Measurements from ENCODE around the gene CBLN1. TPM values are rescaled to one million over a fixed set of nuclear protein-coding genes. Genes with fewer than 3 reads are reported as not detected.

The CBLN1 gene
- total and polyA plus RNA-seq, 9 donors = 0.16 to 1.5 (median 0.85) TPM; not detected in 1

DNA sequence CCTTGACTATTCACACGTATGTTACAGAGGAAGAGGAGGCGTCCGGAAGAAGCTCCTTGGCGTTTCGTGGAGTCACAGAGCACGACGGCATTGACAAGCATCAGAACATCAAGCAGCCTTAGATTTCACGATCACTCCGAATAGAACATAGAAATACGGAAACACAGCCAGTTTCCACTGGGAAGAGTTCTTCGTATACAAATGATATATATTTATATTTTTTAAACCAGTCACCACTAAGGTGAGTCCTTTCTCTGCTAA, 3.1 kb downstream of the CBLN1 start:
- WGBS (ENCODE audit: insufficient coverage) = no CpG with 5 or more reads among the region's 11 CpGs
- Histone ChIP-seq H3K4me1 (ENCODE audit: control insufficient read depth, insufficient read depth, low read length) (peaks cover 33% of the 10 kb centered on the region), H3K4me3 (ENCODE audit: low read length) (no peak overlapping the region), H3K27ac (ENCODE audit: low read length) (no peak overlapping the region), H3K36me3 (ENCODE audit: control insufficient read depth, insufficient read depth, low read length) (no peaks in the 10 kb centered on the region), H3K9me3 (replicated peaks; ENCODE audit: control insufficient read depth, low read depth, low read length) (no peaks in the 10 kb centered on the region), H3K27me3 (ENCODE audit: control insufficient read depth, insufficient read depth, low read length) (peaks cover 91% of the 10 kb centered on the region)
- DNase-seq = no peak

DNA sequence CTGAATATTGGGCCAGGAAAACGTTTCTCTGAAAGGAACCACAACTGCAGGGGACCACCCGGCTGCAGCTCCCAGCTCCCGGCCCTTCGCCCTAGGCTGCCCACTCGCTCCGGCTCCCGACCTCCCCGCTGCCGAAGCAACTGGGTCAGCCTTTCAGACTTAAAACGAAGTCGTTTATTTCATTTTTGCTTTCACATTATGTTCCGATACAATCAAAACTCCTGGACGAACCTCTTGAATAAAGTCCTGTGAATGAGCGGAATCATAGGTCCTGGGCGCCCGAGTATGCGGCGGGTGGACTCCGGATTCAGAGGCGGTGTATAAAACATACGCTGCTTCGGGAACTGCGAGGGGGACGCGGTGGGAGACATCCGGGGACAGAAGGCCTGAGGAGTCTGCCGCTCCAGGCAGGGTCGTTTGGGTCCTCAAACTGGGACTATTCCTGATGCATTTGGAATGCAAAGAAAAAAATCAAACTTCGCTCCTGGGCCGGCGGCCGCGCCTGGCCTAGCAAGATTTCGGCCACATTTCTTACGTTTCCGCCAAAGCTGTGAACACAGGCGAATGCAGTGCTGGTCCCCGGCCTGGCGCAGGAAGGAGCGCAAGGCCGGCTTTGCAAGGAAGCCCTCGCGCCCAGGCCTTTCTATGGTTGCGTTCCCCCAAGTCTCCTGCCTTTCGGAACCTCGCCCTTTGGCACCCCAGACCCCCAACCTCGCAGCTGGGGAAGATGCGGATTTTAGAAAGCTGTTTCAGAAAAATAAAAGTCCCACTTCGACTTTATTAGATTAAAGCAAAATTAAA, 3.7 kb downstream of the CBLN1 start:
- WGBS (ENCODE audit: insufficient coverage) = 3% methylated on average over 38 of the region's 49 CpGs
- no peak overlapping the region for H3K4me3 ChIP-seq (ENCODE audit: low read length)
- peaks cover 28% of the 10 kb centered on the region for H3K4me1 ChIP-seq (ENCODE audit: control insufficient read depth, insufficient read depth, low read length)

DNA sequence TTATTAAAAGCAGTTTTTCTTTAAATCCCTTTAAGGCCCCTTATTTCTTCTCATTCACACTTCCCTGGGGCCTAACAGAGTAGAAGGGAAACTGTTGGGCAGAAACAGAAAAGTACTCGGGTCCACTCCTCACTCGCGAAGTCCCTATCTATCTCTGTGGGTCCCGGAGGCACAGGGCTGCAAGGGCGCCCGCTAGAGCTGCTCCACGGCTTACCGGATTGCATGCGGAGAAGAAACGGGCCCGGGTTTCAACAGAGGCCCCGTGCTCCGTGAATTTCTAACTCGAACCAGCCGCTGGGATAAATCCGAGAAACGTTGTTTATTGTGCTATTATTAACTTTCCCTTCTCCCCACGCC, 4.3 kb downstream of the CBLN1 start:
- no peak overlapping the region for H3K27ac ChIP-seq (ENCODE audit: low read length)
- H3K36me3 ChIP-seq (ENCODE audit: control insufficient read depth, insufficient read depth, low read length) = no peaks in the 10 kb centered on the region
- peaks cover 88% of the 10 kb centered on the region for H3K27me3 ChIP-seq (ENCODE audit: control insufficient read depth, insufficient read depth, low read length)
- H3K9me3 ChIP-seq (replicated peaks; ENCODE audit: control insufficient read depth, low read depth, low read length) = no peaks in the 10 kb centered on the region
- DNase-seq = no peak
- H3K4me1 ChIP-seq (ENCODE audit: control insufficient read depth, insufficient read depth, low read length) = peaks cover 22% of the 10 kb centered on the region
- no peak overlapping the region for H3K4me3 ChIP-seq (ENCODE audit: low read length)
- WGBS (ENCODE audit: insufficient coverage) = no CpG with 5 or more reads among the region's 18 CpGs

More for the DNA sequence above, 3.7 kb downstream of the CBLN1 start:
- no peaks in the 10 kb centered on the region for H3K9me3 ChIP-seq (replicated peaks; ENCODE audit: control insufficient read depth, low read depth, low read length)
- H3K27ac ChIP-seq (ENCODE audit: low read length) = no peak overlapping the region
- peaks cover 91% of the 10 kb centered on the region for H3K27me3 ChIP-seq (ENCODE audit: control insufficient read depth, insufficient read depth, low read length)
- no peaks in the 10 kb centered on the region for H3K36me3 ChIP-seq (ENCODE audit: control insufficient read depth, insufficient read depth, low read length)
- no peak for DNase-seq

DNA sequence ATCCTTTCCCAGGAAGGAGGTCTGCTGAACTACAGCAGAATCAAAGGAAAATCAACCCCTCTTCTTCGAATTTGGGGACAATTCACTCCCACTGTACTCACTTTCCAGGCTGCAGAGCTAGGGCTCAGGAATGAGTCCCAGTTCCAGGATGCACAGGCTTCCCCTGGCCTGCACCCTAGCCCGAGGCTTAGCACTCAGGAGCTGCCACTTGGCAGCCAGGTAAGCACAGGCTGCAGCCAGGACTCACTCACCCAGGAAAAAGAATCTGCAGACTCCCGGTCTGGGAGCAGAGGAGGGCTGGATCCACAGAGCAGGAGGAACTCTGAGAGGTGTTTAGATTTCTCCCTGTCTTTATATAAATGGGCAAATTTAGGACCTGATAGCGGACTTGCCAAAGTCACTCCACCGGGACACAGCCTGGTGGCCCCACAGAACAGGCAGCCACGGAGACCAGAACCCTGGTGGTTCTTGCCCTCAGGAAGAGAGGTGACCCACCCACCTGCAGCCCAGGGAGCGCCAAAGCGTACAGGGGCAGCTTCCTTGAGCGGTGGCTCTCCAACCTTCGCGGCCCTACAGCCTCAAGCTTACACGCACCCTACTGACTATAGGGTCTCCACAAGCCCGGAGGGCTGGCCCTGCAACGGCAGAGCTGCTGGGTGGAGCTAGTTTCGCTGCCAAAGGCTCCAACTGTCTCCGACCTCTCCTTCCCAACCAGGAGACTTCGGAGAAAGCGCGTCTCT, 4.8 kb downstream of the CBLN1 start:
- peaks cover 92% of the 10 kb centered on the region for H3K27me3 ChIP-seq (ENCODE audit: control insufficient read depth, insufficient read depth, low read length)
- no peak overlapping the region for H3K4me3 ChIP-seq (ENCODE audit: low read length)
- DNase-seq = no peak
- WGBS (ENCODE audit: insufficient coverage) = 8% methylated on average over 15 of the region's 19 CpGs
- H3K4me1 ChIP-seq (ENCODE audit: control insufficient read depth, insufficient read depth, low read length) = peaks cover 22% of the 10 kb centered on the region
- H3K36me3 ChIP-seq (ENCODE audit: control insufficient read depth, insufficient read depth, low read length) = no peaks in the 10 kb centered on the region
- H3K27ac ChIP-seq (ENCODE audit: low read length) = no peak overlapping the region
- no peaks in the 10 kb centered on the region for H3K9me3 ChIP-seq (replicated peaks; ENCODE audit: control insufficient read depth, low read depth, low read length)

DNA sequence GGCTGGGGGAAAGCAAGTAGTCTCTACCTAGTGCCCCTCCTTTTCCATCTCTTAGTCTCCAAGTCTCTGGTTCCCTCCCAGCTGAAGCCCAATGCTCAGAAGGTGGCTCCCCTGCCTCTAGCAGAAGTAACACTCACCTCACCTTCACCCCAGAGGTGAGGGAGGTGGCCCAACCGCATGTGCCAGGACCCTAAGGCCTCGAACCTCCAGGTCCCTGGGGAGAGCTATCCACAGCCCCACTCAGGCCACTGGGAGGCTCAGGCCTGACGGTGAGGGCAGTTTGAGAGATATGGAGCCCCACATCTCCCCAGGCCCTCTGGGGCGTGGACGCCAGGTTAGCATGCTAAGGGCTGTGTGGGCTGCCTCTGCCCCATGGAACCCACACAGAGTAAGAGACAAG, 5.8 kb downstream of the CBLN1 start:
- DNase-seq = no peak
- Histone ChIP-seq H3K27ac (ENCODE audit: low read length) (no peak overlapping the region), H3K4me3 (ENCODE audit: low read length) (no peak overlapping the region), H3K27me3 (ENCODE audit: control insufficient read depth, insufficient read depth, low read length) (peaks cover 86% of the 10 kb centered on the region), H3K4me1 (ENCODE audit: control insufficient read depth, insufficient read depth, low read length) (peaks cover 17% of the 10 kb centered on the region), H3K36me3 (ENCODE audit: control insufficient read depth, insufficient read depth, low read length) (no peaks in the 10 kb centered on the region), H3K9me3 (replicated peaks; ENCODE audit: control insufficient read depth, low read depth, low read length) (no peaks in the 10 kb centered on the region)
- 40% methylated on average over 3 of the region's 5 CpGs for WGBS (ENCODE audit: insufficient coverage)

DNA sequence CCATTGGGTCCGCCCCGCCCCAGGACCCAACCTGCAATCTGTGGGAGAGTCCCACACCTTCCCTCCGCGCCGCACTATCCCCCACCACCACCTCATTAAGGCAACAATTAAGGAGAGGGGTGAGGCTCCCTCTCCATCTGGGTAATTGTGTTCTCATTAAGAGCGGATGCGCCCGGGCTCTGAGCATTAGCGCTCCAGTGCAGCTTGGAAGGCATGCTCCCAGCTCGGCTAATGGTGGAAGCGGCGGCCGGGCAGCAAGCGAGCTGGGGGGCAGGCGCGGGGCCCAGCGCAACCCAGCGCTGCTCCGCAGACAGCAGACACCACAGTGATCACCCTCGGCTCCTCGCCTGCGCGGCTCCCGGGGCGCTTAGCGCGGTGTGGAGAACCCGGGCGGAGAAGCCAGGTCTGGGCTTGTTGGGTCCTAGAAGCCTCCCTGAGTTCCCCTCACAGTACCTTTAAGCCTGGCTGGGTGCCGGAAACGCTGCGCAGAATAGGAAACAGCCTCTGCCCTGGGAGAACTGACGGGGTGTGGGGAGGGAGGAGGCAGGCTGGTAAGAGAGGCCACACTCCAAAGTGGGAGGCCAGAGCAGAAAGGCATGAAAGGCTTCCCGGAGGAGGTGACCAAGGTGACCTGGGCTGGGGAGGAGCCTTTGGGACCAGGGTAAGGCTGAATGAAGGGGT, 6.4 kb downstream of the CBLN1 start:
- no peak overlapping the region for H3K27ac ChIP-seq (ENCODE audit: low read length)
- peaks cover 79% of the 10 kb centered on the region for H3K27me3 ChIP-seq (ENCODE audit: control insufficient read depth, insufficient read depth, low read length)
- no peaks in the 10 kb centered on the region for H3K36me3 ChIP-seq (ENCODE audit: control insufficient read depth, insufficient read depth, low read length)
- no peak for DNase-seq
- peaks cover 11% of the 10 kb centered on the region for H3K4me1 ChIP-seq (ENCODE audit: control insufficient read depth, insufficient read depth, low read length)
- H3K4me3 ChIP-seq (ENCODE audit: low read length) = no peak overlapping the region
- no peaks in the 10 kb centered on the region for H3K9me3 ChIP-seq (replicated peaks; ENCODE audit: control insufficient read depth, low read depth, low read length)
- whole genome bisulfite sequencing (ENCODE audit: insufficient coverage) = under 1% methylated on average over 29 of the region's 34 CpGs

DNA sequence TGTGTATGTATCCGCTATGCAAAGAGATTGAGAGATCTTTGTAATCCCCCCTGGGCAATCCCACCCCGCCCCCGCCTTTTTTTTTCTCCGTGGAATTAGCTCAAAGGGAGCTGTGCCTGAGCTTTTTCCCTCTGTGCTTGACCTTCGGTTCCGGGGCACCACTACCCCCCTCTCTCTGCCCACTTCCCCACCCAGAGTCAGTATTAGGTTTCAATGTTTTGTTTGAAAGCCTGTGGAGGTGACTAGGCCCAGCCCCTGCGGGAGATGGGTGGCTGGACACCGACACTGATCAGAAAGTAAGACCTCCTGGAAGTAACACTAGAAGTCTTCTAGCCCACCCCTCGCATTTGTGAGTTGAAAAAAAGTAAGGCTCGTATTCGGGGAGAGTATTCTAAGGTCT, 7.0 kb downstream of the CBLN1 start:
- DNase-seq = no peak
- peaks cover 73% of the 10 kb centered on the region for H3K27me3 ChIP-seq (ENCODE audit: control insufficient read depth, insufficient read depth, low read length)
- H3K4me3 ChIP-seq (ENCODE audit: low read length) = no peak overlapping the region
- no peaks in the 10 kb centered on the region for H3K36me3 ChIP-seq (ENCODE audit: control insufficient read depth, insufficient read depth, low read length)
- H3K9me3 ChIP-seq (replicated peaks; ENCODE audit: control insufficient read depth, low read depth, low read length) = no peaks in the 10 kb centered on the region
- WGBS (ENCODE audit: insufficient coverage) = 0% methylated on average over 2 of the region's 11 CpGs
- H3K27ac ChIP-seq (ENCODE audit: low read length) = no peak overlapping the region
- H3K4me1 ChIP-seq (ENCODE audit: control insufficient read depth, insufficient read depth, low read length) = peaks cover 6% of the 10 kb centered on the region

DNA sequence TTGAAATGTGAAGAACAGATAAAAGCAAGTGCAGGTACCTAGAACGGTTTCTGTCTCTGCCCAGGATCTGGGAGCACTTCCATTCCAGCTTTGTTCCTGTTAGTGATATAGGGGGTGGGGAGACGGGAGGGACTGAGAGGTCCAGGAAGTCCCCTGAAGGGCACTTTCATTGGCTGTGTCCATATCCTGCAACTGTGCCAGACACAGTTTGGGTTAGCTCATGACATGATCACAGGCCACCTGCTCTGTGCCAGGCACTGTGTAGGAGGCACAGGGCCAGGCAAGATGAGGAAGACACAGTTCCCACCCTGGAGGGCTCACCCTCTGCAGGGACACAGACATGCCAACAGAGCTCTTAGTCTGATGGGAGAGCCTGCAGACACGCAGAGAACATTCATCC, 7.9 kb downstream of the CBLN1 start:
- H3K4me1 ChIP-seq (ENCODE audit: control insufficient read depth, insufficient read depth, low read length) = peaks cover 5% of the 10 kb centered on the region
- peaks cover 65% of the 10 kb centered on the region for H3K27me3 ChIP-seq (ENCODE audit: control insufficient read depth, insufficient read depth, low read length)
- H3K9me3 ChIP-seq (replicated peaks; ENCODE audit: control insufficient read depth, low read depth, low read length) = no peaks in the 10 kb centered on the region
- 11% methylated on average over 1 of the region's 3 CpGs for WGBS (ENCODE audit: insufficient coverage)
- no peak overlapping the region for H3K4me3 ChIP-seq (ENCODE audit: low read length)
- H3K27ac ChIP-seq (ENCODE audit: low read length) = no peak overlapping the region
- H3K36me3 ChIP-seq (ENCODE audit: control insufficient read depth, insufficient read depth, low read length) = no peaks in the 10 kb centered on the region
- DNase-seq = no peak

DNA sequence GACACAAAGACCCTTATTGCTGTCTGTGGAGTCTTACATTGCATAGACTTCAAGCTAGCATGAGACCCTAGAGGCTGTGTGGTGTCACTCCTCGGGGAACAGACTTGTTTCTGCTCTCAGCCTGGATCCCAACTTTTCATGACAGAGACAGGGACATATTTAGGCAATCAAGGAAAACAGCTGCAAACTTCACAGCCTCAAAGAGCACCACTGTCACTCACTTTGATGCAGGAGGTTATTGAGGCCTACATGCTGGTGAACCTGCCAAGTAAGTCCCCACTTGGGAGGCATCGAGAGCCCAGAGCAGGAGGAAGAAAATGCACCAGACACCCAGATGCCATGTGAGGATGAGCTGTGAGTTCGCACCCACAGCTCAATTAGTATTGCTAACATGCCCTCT, 10.3 kb downstream of the CBLN1 start:
- Histone ChIP-seq H3K27ac (ENCODE audit: low read length) (no peak overlapping the region), H3K4me3 (ENCODE audit: low read length) (no peak overlapping the region), H3K4me1 (ENCODE audit: control insufficient read depth, insufficient read depth, low read length) (no peaks in the 10 kb centered on the region), H3K9me3 (replicated peaks; ENCODE audit: control insufficient read depth, low read depth, low read length) (no peaks in the 10 kb centered on the region), H3K27me3 (ENCODE audit: control insufficient read depth, insufficient read depth, low read length) (peaks cover 42% of the 10 kb centered on the region), H3K36me3 (ENCODE audit: control insufficient read depth, insufficient read depth, low read length) (no peaks in the 10 kb centered on the region)
- DNase-seq = no peak
- WGBS (ENCODE audit: insufficient coverage) = 38% methylated on average over 2 of the region's 3 CpGs

DNA sequence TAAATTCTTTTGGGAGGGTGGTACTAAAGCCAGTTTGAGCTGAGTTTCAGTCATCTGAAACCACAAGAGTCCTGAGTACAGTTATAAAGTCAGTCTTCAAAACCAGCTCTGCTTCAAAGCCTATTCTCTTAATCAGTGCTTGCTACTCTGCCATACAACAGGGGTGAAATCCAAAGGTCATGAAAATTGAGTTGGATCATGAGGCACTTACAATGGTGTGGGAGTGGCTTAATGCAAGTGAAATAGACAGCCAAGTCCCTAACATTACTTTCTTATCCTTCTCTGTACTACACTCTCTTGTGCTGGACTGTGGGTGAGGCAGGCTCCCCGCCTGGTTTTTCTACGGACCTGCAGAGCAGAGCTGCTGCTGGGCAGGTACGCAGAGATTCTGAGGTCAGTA, 12.4 kb downstream of the CBLN1 start:
- H3K36me3 ChIP-seq (ENCODE audit: control insufficient read depth, insufficient read depth, low read length) = no peaks in the 10 kb centered on the region
- no peaks in the 10 kb centered on the region for H3K9me3 ChIP-seq (replicated peaks; ENCODE audit: control insufficient read depth, low read depth, low read length)
- no peaks in the 10 kb centered on the region for H3K4me1 ChIP-seq (ENCODE audit: control insufficient read depth, insufficient read depth, low read length)
- H3K27ac ChIP-seq (ENCODE audit: low read length) = no peak overlapping the region
- no peak for DNase-seq
- H3K27me3 ChIP-seq (ENCODE audit: control insufficient read depth, insufficient read depth, low read length) = peaks cover 21% of the 10 kb centered on the region
- no peak overlapping the region for H3K4me3 ChIP-seq (ENCODE audit: low read length)
- WGBS (ENCODE audit: insufficient coverage) = no CpG with 5 or more reads among the region's 3 CpGs
